Kidney epithelial cell (primary cell): ENCODE results near the gene LRRC1. TPM values are rescaled to one million over a fixed set of nuclear protein-coding genes. Genes with fewer than 3 reads are reported as not detected.

Source experiments
- DNase-seq: peaks from one replicate; pipeline ENCODE4 v3.0.0-alpha.2; 2010; ENCODE audit warnings: low read depth
- H3K27me3 ChIP-seq: 2 replicates; pipeline ENCODE4 v1.6.0; 2011; ENCODE audit warnings: low read length; ENCODE audit not compliant: control insufficient read depth, insufficient read depth
- H3K36me3 ChIP-seq: 2 replicates; pipeline ENCODE4 v1.5.1; 2011; ENCODE audit warnings: low read length; ENCODE audit not compliant: control insufficient read depth, insufficient read depth
- H3K4me3 ChIP-seq: 2 replicates; pipeline ENCODE4 v1.5.1; 2011; ENCODE audit warnings: low read depth, mild to moderate bottlenecking, control low read depth, low read length
- total RNA-seq: library from RNA; depleted of rRNA; stranded (reverse); fragments of >200 nt; gene quantifications from 2 replicates; pipeline ENCODE4 v1.2.3, GENCODE V29; 2015
- TF ChIP-seq, protein P1 (sequence below): IDR thresholded peaks from 2 replicates; pipeline ENCODE4 v1.5.1; 2011; ENCODE audit warnings: mild to moderate bottlenecking, moderate library complexity, low read length, control low read depth, inconsistent platforms; ENCODE audit not compliant: insufficient read depth, poor library complexity, severe bottlenecking

Gene LRRC1
- total RNA-seq, 1 donor from 2014 or later = 8.0 TPM

DNA sequence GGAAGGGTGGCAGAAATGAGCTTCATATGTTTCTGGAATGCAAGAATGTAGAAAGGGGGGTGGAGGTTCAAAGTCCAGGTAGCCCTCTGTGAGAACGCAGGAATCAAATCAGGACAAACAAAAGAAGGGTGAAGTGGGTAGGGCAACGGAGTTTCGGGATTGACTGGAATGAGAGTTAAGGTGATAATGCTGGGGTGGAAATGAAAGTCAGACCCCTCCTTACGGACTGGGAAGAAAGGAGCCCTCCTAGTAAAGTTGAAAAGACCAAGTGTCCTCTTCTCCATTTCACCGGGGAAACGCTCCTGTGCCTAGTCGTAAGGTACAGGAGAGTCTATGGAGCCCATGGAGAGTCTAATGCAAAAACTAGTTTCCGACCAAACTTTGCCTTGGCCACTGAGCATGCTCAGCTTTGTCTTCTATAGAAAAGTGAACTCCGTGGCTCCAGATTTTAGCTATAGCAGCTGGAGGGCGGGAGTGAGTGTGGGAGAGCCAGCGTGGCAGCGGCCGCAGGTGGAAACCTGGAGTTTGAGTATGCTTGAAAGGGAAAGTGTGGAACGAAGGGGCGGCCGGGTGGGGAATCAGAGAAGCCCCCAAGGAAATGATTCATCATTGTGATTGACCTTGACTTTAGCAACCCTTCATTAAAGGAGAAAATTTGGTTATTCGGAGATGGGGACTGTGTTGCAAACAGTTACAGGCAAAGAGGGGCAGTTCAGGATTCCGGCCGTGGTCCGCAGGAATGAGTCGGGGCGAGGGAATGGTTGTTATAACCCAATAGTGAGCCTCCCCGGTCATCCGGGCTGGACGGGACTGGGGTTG is 1.3 kb upstream of the LRRC1 start:
- DNase-seq = no peak
- Histone ChIP-seq H3K27me3 (no peaks in the 10 kb centered on the region), H3K4me3 (peak overlapping the region; percentile 78), H3K36me3 (no peaks in the 10 kb centered on the region)
- TF ChIP-seq, protein P1, sequence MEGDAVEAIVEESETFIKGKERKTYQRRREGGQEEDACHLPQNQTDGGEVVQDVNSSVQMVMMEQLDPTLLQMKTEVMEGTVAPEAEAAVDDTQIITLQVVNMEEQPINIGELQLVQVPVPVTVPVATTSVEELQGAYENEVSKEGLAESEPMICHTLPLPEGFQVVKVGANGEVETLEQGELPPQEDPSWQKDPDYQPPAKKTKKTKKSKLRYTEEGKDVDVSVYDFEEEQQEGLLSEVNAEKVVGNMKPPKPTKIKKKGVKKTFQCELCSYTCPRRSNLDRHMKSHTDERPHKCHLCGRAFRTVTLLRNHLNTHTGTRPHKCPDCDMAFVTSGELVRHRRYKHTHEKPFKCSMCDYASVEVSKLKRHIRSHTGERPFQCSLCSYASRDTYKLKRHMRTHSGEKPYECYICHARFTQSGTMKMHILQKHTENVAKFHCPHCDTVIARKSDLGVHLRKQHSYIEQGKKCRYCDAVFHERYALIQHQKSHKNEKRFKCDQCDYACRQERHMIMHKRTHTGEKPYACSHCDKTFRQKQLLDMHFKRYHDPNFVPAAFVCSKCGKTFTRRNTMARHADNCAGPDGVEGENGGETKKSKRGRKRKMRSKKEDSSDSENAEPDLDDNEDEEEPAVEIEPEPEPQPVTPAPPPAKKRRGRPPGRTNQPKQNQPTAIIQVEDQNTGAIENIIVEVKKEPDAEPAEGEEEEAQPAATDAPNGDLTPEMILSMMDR = no peak

- TF ChIP-seq, protein P1 = peak; percentile 65
These were observed 577 bp upstream of the LRRC1 start for GRCh38 chr6:53794137-53794719.

DNA sequence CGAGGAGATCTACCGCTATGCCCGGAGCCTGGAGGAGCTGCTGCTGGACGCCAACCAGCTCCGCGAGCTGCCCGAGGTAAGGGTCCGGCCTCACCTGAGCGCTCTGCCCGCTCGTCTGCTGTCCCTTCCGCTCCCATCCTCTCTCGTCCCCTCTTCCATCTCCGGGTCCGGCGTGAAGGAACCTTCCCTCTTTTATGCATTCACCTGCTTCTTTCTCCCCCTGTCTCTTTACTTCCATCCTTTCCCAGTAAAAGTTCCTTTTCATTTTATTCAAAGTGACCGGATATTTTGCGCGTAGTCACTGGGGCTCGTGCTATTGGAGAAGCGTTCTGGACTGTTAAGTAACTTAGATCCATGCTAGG is 516 bp downstream of the LRRC1 start:
- Histone ChIP-seq H3K36me3 (no peaks in the 10 kb centered on the region), H3K27me3 (no peaks in the 10 kb centered on the region), H3K4me3 (peak overlapping the region; percentile 78)
- DNase-seq = no peak
- TF ChIP-seq, protein P1 = no peak

More at GRCh38 chr6:53794137-53794719, 577 bp upstream of the LRRC1 start:
- no peaks in the 10 kb centered on the region for H3K36me3 ChIP-seq
- no peaks in the 10 kb centered on the region for H3K27me3 ChIP-seq
- DNase-seq = no peak
- peak overlapping the region; percentile 78 for H3K4me3 ChIP-seq

DNA sequence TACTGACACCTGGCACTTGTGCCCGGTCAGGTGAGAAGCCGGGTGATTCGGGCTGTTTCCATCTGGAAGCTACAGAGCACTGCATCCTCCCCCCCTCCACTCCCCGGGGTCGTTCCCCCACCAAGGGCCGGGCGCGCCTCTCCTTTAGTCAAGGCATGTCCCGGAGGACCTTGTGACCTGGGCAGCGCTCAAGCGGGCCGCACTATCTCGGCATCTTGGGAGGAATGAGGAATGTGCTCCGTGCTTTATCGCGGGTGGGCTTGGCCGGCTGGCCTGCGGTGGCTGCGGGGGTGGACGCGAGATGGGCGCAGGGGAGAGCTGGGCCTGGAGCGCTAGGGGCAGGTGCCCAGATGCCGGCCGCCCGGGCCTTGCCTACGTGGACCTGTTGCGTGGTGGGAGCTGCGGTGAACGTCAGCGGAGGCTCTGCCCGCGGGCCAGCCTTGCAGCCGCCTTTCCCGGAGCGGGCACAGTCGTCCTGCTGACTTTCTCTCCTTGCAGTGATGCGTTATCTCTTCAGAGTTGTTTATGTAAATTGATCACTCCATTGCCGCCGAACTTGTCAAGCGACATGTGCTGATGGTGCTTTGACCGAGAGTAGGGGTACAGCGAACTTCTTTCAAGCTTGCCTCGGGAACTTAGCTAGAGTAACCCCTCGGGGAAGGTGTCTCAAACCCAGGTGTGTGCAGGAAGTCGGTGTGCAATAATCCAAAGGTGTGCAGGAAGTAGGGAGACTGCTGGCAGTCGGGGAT is 1.1 kb downstream of the LRRC1 start:
- Histone ChIP-seq H3K36me3 (no peaks in the 10 kb centered on the region), H3K27me3 (no peaks in the 10 kb centered on the region), H3K4me3 (peak overlapping the region; percentile 78)
- DNase-seq = no peak
- TF ChIP-seq, protein P1 = no peak

DNA sequence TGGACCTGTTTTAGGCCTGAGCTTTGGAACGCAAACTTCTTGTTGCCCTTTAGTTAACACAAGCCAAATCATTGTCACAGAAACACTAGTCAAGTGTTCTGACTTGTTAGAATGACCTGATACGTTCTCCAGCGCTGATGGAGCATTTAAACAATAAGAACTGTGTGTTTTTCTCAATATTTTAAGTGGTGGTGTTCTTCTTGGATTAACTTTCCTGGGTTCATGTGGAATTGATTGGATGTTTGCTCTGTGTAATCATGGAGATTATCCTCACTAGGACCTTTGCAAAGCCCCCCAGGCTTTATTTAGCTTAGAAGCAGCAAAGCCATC is 1.6 kb downstream of the LRRC1 start:
- Histone ChIP-seq H3K36me3 (no peaks in the 10 kb centered on the region), H3K27me3 (no peaks in the 10 kb centered on the region), H3K4me3 (peak overlapping the region; percentile 78)
- no peak for DNase-seq
- TF ChIP-seq, protein P1 = no peak
